GM18951 (cell line): ENCODE measurements around the gene ELF2.
"Not testable (repeated sequence)": the region's sequence is repeated elsewhere in the genome, so short reads cannot be mapped to it uniquely, and the experiment has no call there.

Experiments
- POLR2A ChIP-seq: IDR thresholded peaks from 4 replicates; pipeline ENCODE4 v1.6.1; 2011; ENCODE audit warnings: mild to moderate bottlenecking; ENCODE audit not compliant: insufficient read length, insufficient read depth; ENCODE audit errors: extremely low read depth
- in situ Hi-C: fragments of 300-500 bp; cut with MboI; formaldehyde crosslinking; loops from one replicate; pipeline ENCODE4 v1.12.0; 2022; ENCODE audit warnings: low sequenced_read_pairs, mixed read lengths, inconsistent platforms; ENCODE audit not compliant: unreplicated experiment

Gene ELF2

DNA sequence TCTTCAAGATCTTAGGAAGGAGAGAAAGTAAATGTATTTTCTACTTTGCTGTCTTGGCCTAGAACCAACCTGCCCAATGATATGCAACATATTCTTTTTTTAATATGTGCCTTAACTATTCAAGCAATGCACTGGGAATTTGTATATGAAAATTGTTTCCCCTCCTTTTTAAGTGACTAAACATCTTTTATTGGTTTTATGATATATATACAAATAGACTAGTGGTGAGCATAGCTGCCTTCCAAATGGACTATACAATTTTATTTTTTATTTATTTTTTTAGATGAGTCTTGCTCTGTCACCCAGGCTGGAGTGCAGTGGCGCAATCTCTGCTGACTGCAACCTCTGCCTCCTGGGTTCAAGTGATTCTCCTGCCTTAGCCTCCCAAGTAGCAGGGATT is 151.2 kb downstream of the ELF2 start:
- no peak for TF ChIP-seq POLR2A
- in situ Hi-C loops: no loop called here

DNA sequence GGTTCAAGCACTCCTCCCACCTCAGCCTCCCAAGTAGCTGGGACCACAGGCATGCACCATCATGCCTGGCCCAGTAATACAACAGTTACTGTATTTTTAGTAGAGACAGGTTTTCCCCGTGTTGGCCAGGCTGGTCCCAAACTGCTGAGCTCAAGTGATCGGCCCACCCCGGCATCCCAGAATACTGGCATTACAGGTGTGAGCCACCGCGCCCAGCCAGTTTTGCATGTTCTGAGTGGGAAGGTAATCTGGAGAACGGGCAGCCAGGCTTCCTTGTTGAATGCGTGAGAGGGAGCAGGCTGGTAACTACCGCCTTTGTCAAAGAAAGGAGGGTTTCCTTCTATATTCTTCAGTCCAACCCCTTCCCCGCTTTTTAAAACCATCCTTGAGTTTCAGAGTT is 152.3 kb downstream of the ELF2 start:
- in situ Hi-C loops: no loop called here
- TF ChIP-seq POLR2A: no peak

DNA sequence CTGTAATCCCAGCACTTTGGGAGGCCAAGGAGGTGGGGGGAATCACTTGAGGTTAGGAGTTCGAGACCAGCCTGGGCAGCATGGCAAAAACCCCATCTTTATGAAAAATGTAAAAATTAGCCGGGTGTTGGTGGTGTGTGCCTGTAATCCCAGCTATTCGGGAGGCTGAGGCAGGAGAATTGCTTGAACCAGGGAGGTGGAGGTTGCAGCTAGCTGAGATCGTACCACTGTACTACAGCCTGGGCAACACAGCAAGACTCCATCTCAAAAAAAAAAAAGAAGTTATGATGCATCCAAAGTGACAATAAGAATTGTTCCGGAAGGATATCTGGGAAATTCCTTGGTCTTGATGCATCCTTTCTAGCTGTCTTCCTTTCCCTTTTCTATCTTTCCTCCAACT is 154.2 kb downstream of the ELF2 start:
- in situ Hi-C loops: no loop called here
- no peak for TF ChIP-seq POLR2A

DNA sequence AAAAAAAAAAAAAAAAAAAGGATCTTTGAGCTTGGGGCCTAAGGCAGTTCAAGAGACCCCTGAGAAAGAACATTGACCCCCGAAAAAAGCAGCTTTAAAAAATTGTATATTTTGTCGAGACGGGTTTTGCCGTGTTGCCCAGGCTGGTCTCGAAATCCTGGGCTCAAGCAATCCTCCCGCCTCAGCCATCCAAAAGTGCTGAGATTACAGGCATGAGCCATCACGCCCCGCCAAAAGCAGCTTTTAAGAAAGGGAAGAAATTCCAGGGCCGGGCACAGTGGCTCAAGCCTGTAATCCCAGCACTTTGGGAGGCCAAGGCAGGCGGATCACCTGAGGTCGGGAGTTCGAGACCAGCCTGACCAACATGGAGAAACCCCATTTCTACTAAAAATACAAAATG is 155.9 kb downstream of the ELF2 start:
- in situ Hi-C loops: not testable (repeated sequence)

DNA sequence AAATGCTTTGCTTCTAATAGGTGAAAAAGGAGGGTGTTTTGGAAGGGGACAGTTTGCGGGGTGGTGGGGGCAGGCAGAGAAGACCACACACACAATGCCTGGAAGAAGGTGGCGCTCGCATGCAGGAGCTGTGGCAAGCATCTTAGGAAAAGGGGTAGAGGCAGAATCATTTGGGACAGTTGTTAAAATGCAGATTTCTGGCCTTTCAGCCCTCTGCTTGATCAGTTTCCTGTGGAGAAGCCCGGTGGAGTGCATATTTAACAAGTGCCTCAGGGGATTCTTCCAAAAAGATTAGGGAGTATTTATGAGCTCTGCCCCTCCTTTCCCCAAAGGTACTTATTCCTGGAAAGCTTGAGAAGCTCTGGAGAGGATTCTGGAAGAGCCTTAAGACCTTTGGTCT is 156.6 kb downstream of the ELF2 start:
- in situ Hi-C loops: no loop called here
- no peak for TF ChIP-seq POLR2A

DNA sequence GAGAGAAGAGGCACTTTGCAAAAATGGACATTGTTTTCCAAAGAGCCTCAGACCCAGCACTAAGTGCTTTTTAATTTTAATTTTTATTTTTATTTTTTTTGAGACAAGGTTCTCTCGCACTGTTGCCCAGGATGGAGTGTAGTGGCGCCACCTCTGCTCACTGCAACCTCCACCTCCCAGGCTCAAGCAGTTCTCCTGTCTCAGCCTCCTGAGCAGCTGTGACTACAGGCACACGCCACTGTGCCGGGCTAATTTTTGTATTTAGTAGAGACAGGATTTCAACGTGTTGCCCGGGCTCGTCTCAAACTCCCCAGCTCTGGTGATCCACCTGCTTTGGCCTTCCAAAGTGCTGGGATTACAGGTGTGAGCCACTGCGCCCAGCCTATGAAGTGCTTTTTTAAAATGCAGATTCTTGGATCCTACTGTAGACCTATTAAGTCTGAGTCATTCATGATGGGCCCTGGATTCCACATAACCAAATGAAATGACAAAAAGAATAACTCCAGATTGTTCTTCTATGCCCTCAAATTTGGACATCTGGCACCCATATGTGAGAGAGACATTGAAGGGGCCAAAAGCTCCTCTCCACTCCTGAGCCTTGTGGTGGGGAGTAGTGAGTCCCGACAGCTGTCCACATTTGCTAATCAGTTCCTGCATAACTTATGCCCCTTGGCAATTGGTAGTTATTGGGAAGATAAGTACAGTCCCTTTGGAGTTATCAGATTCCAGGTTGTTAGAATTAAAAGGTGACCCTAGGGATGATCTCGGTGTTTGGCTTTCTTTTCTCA is 157.9 kb downstream of the ELF2 start:
- in situ Hi-C loops: no loop called here
- no peak for TF ChIP-seq POLR2A

DNA sequence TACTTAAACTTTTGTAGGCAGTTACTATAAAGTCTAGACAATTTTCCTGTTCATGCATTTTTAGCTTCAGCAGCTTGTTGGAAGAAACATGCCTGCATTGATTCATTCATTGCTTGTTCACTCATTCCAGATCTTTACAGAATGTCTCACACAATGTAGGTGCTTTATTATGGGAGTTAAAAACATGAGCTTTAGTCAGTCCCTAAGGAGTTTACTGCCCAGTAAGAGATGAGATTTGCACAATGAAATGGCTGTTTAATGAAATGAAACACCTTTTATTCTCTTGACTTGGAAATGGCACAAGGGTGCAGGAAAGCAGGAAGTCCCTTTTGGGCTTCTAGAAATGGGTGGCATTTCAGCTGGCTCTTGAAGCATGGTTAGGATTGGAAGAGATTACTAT is 158.5 kb downstream of the ELF2 start:
- TF ChIP-seq POLR2A: no peak
- in situ Hi-C loops: no loop called here

DNA sequence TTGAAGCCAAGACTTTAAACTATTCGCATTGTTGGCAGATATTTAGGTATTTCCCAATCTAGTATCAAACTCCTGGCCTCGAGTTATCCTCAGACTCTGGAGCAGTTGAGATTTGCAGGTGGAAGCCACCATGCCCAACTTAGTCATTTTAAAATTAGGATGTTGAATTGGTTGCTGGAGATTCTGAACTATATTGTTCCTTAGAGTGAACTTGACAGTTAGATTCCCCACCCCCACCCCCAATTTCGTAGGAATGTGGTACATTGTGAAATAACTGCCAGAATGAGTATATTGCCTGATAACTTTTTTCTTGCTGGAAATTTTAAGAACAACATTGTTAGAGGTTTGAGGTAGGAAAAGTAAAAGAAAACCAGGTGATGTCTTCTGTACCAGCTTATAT is 159.2 kb downstream of the ELF2 start:
- in situ Hi-C loops: no loop called here
- TF ChIP-seq POLR2A: no peak

DNA sequence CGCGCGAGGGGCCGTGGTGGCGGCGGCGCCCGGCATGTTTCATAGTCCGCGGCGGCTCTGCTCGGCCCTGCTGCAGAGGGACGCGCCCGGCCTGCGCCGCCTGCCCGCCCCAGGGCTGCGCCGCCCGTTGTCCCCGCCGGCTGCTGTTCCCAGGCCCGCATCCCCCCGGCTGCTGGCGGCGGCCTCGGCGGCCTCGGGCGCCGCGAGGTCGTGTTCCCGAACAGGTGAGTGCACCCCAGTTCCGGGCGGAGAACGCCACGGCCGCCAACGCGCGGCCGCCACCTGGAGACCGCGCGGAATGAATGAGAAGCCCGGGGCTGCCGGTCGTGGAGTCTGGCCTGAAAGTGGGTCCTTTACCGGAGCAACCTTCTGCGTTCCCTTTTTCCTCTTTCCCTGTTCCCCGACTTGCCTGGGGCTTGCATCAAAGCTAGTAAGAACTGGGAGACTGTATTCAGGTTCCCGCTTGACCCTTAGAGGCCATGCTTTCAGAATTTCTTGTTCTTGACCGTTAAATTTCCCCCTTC is 161.0 kb downstream of the ELF2 start:
- in situ Hi-C loops: no loop called here
- TF ChIP-seq POLR2A: no peak

DNA sequence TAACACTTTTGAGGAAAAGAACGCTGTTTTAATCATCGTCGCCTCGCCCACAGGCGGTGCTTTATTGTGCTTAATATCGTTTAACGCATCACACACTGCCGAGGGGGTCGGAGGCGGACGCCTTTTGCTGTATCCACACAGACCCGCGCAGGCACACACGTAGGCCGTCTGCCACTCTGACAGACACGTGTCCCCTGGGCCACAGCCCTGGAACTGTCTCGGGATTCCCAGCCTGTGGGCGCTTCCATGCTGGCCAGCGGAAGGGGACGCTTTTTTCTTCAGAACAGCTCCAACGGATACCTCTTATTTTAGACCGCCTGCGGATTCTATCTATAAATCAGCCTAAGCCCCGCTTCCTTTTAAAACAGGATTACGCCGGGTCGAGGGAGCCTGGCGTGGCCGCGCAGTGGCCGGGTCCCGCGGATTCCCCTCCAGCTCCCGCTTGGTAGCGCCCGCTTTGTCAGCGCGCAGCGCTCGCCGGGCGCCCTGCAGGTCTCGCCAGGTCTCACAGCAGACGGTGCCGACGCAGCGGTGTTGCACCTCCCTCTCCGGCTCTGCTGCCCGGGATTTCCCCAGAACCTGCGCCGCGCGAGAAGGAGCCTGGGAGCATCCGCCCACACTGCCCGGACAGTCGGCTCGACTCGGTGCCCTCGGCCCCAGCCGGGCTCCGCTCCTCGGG is 161.6 kb downstream of the ELF2 start, which contains the start of gene NOCT:
Gene NOCT (plus strand): TSS at position 513 of the 679 bp plus-strand sequence. CDS start 201 bp downstream, outside the sequence.
- peak; percentile 99 for TF ChIP-seq POLR2A

DNA sequence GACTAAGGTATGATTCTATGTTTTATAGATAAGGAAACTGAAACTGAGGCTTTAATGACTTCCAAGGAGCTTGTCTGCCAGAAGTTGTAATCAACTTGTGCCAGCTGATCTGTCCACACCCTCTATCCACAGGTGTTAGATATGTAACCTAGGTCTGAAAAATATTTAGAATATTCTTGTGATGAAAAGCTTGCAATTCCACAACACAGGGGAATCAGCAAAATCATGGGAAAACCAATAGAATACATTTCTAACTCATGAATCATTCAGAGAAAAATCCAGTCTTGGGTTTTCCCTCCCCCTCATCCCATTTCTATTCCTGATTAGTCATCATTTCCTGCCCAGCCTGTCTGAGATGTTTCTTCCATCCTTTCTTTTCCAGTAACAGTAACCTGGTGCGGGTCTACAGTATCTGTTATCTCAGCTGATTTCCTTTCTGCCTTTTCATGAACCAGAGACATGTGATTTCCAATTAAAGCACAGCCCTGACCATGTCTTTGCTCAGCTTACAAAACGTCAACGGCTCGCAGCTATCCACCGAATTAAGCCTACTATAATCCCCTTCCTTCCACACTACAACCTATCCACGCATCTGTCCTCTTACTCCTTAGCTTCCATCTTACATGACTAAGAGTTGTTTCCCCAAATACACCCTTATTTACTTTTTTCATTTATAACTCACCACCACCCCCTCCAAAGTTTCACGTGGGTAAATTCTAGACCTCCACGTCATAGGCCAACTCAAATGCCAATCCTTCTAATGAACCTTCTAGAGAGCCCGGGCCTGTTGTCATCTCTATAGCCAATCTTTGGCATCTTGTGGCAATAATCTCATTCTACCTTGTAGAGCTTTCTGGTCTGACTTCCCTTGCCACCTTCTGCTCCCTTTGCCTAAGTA is 162.4 kb downstream of the ELF2 start:
- in situ Hi-C loops: no loop called here
- no peak for TF ChIP-seq POLR2A

More for the DNA sequence above, 161.6 kb downstream of the ELF2 start, which contains the start of gene NOCT:
- in situ Hi-C loops: no loop called here

DNA sequence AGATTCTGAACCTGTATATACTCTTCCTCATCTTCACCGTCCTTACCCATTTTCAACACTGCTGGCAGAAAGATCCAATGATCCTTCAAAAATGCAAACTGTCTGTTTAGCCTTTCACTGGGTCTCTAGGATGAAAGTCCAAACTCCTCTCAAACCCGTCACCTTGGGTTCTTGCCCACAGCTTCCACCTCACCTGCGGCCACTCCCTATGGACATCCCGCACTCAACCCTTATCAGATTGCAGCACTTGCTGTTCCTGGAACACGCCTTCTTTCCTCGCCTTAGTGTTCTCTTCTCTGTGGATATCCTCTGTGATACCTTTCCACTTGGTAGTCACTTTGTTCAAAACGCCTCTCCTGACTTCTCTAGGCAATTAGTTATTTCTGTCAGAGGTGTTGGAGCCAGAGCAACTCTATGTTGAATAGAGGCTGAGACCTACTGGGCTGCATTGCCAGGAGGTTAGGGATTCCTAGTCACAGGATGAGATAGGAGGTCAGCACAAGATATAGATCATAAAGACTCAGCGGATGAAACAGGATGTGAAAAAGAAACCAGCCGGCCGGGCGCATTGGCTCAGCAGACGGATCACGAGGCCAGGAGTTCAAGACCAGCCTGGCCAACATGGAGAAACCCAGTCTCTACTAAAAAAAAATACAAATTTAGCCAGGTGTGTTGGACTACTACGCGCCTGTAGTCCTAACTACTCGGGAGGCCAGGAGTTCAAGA is 165.6 kb downstream of the ELF2 start:
- TF ChIP-seq POLR2A: no peak
- in situ Hi-C loops: no loop called here
